GM18508 (cell line): ENCODE data around the gene DCDC1.

ENCODE experiments used
- ATAC-seq: cut with Tn5 transposase; IDR thresholded peaks from one replicate; pipeline ENCODE4 v1.9.1; 2021; ENCODE audit warnings: moderate number of reproducible peaks; ENCODE audit not compliant: insufficient read depth, unreplicated experiment

DCDC1 gene

DNA sequence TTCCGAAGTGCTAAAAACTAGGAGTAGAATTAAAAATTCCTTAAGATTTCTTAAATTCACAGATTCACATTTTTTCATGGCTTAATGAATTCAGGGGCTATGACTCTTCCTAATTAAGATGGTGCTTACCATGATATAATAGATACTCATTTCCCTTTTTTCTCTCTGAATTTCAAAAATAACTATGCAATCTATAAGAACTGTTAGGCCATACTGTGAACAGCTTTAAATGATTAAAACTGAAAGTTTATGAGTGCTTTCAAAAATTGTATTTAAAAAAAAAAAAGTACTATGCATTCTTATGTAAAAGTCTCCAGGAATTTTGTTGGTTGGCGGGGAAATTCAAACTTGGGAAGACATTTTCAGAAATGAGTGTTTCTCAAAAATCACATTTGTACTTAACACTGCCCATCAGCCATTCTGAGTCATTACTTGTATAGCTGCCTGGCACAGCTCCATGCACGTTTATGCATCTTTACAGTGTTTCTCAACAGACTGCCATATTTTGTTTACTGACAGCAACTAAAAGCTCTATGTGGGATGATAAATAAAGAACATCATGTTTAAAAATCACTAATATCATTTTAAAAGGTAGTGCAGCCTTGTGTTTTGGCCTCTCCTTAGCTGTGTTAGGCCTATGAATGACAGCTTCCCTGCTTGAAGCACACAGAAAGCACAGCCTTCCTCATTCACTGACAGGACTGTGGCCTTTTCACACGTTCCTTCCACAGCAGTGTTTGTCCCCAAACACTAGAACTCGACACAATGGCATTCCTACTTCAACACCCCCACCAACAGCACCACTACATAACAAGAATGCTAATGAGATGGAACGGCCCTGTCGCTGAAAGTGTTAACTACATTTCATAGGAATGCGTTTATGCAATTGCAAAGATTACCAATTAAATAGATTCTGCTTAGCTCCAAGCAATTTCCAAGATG, 131.4 kb downstream of the DCDC1 start:
- ATAC-seq: no peak

GRCh38 chr11:31236143-31236542, 133.4 kb downstream of the DCDC1 start:
- ATAC-seq: no peak

DNA sequence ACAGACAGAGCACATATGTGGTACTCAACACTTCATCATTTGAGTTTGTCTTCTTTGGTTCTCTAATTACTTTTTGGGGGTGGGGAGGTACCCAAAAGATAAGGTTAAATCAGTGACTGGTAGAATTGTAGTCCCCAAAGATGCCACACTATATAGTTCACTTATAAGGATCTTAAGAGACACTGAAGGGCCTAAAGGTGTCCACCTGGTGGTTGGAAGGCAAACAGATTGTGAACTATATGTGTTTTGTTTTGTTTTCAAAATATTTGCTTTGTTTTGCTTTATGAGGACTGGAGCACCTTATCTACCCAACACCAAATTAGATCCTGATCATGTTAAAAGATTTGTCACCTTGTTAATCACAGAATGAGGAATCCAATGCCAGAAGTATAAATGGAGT, 136.1 kb downstream of the DCDC1 start:
- ATAC-seq: no peak

DNA sequence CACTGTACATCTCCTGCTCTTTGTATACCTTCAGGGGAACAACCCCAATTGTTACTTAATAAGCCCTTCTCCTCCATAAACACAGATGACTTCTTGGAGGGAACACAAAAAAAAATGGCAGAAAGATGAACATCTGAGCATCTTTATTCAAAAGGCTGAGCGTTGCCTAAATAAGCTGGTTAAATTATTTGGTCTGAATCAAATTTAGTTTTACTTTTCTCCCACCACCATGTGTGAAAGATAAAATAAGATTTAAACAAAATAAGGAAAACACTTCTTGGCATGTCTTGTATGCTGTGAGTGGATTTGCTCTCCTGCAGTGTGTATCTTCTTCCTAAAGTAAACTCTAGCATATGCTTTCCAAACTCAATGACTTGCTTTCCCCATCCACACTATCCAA, 137.9 kb downstream of the DCDC1 start:
- ATAC-seq: no peak

GRCh38 chr11:31218847-31219246, 150.7 kb downstream of the DCDC1 start:
- no peak for ATAC-seq

- ATAC-seq: no peak
Observed at GRCh38 chr11:31214372-31214771, 155.2 kb downstream of the DCDC1 start.

GRCh38 chr11:31199378-31199777, 170.2 kb downstream of the DCDC1 start:
- no peak for ATAC-seq

DNA sequence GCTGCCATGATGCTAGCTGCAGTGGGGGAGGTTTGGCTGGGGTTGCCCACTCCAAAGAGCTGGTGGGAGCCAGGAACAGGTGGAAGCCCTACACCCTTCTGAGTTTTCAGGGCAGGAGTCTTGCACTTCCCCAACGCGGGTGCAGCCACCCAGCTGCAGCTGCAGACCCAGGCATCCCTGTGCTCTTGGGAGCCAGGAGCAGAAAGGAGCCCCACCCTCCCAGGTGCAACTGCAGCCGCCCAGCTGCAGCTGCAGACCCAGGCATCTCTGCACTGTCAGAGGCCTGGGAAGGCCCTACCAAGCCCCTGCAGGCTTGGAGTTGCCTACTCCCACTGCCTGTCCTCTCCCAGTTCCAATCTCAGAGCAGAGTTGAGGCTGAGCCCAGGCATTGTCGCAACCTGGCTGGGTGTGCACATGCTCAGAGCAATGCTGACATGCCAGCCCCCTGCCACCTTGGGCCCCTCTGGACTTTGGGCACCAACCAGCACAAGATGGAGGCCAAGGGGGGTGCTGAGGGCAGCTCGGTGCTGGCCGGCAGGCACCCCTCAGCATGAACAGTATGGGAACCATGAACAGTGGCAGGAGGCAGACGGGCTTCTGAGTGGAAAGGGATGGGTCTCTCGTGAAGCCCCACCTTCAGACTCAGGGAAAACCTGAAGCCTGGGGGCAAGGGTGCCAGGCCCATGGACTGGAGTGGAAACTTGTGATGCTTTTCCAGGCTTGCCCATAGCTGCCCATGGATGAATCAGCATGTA, 195.4 kb downstream of the DCDC1 start:
- ATAC-seq: no peak

- no peak for ATAC-seq
Observed at GRCh38 chr11:31160504-31161422, 208.8 kb downstream of the DCDC1 start.

- ATAC-seq: no peak
Observed at GRCh38 chr11:31150841-31151240, 218.7 kb downstream of the DCDC1 start.

GRCh38 chr11:31150011-31150410, 219.5 kb downstream of the DCDC1 start:
- no peak for ATAC-seq

GRCh38 chr11:31141789-31142188, 227.8 kb downstream of the DCDC1 start:
- no peak for ATAC-seq

DNA sequence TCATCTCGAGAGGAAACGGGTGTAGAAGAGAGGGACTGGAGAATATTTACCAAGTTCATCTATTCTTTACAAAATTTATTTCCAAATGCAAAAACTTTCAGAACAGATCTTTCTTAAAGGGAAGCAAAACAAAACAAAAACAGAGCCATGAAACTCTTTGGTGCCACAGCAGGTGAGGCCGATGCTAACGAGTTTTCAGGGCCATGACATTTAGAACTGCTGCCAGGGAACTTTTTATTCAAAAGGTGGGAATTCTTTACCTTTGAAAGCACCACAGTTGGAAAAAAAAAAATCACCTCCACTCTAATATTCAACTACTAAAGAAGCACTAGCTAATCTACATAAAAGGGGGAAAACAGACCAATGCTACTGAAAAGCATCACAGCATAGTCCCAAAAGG, 230.1 kb downstream of the DCDC1 start:
- ATAC-seq: no peak

- ATAC-seq: no peak
Observed at GRCh38 chr11:31132531-31133421, 236.8 kb downstream of the DCDC1 start.

DNA sequence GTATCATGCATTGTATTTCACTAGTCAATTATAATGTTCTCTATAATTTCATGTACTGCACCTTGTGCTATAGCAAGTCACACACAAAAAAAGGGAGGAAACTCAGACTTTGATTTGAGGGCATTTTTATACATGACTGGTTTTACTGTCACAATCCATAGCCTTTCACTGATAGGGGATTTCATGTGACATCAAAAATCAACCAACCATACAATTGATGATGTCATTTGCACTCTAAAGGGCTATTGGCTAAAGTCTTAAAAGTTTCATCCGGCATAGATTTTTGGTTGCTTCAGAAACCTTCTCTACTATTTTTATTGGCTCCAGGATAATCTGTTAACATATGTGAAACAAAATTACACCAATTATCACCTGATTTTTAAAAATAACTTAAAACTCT, 237.8 kb downstream of the DCDC1 start:
- no peak for ATAC-seq

DNA sequence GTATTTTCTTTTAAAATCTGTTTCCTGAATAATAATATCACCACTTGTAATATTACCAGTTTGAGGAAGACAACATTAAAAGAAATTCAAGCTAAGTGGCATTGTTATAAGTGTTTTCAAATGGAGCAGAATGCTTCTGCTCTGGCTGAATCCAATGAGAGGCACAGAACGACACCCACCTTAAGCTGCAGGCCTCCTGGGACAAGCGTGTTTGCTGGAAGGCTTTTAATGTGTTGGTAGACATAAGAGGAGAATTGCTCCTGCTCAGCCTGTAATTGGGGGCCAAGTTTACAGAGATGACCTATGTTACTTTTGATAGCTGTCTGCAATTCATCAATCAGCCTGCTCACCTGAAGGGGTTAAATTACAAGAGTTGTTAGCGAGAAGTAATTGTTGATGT, 242.2 kb downstream of the DCDC1 start:
- ATAC-seq: no peak

GRCh38 chr11:31120428-31120827, 249.1 kb downstream of the DCDC1 start:
- ATAC-seq: no peak

DNA sequence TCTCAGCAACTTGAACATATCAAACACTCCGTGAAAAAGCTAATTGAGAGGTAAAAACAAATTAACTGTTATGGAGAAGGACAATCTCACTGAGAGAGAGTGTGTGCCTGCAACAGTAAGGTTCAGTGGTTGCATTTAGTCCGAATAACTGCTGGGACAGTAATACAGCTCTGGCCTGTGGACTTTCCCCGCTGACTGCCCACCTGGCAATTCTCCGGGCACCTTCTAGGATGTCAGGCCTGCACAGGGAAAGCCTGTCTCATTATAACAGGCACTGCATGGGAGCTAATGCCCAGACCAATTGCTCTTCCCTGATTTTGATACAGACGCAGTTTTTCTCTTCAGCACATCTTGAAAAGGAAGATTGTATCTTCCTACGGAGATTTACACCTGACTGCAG, 251.0 kb downstream of the DCDC1 start:
- ATAC-seq: no peak

GRCh38 chr11:31117038-31117437, 252.5 kb downstream of the DCDC1 start:
- no peak for ATAC-seq
